IPS-15b (cell line): ENCODE data around the gene KIFAP3.

ENCODE experiments used
- H3K27me3 ChIP-seq: one replicate; pipeline ENCODE4 v1.6.1; 2013; ENCODE audit warnings: low read length; ENCODE audit not compliant: control insufficient read depth, insufficient read depth
- H3K36me3 ChIP-seq: one replicate; pipeline ENCODE4 v1.6.1; 2013; ENCODE audit warnings: low read length; ENCODE audit not compliant: control insufficient read depth, insufficient read depth
- H3K4me1 ChIP-seq: one replicate; pipeline ENCODE4 v1.6.1; 2013; ENCODE audit warnings: mild to moderate bottlenecking, low read length; ENCODE audit not compliant: control insufficient read depth, insufficient read depth
- H3K4me3 ChIP-seq: one replicate; pipeline ENCODE4 v1.5.1; 2013; ENCODE audit warnings: low read depth, low read length
- H3K9ac ChIP-seq: one replicate; pipeline ENCODE4 v1.6.1; 2013; ENCODE audit warnings: low read depth, mild to moderate bottlenecking, low read length
- H3K9me3 ChIP-seq: one replicate; pipeline ENCODE4 v1.6.1; 2013; ENCODE audit warnings: mild to moderate bottlenecking, low read length; ENCODE audit not compliant: control insufficient read depth, insufficient read depth

Gene KIFAP3

DNA sequence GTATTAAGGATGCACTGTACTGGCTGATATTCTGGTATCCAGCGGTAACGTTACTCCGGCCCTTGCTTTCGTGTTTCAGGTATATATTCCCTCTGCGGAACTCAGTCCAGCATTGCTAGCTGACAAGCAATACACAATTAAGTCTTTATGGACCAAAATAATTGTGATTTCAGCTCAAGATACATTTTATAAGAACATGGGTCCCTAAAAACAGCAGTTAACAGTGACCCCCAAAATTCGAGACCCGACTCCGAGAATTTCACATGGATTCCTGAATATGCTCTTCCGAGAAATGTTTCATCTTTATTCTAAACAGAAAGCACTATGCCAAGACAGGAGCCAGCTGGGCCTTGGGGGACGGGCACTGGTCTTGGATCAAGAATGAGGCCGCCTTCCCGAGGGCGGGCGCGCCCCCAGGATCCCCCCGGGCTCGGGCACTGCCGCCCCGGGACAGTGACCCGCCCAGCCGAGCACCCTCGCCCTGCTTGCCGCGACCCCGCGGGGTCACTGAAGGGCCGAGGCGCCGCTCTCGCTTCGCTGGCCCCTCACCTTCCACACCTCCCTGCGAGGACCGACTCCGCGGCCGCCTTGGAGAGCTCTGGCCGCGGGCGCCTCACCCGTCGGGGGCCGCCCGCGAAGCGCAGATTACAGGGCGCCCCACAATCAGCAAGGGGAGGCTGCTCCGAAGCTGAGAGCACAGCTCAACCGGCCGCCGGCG lies 181.4 kb downstream of the KIFAP3 start:
- Histone ChIP-seq H3K9ac (peak overlapping the region; percentile 97), H3K4me3 (peak overlapping the region; percentile 83), H3K4me1 (peaks cover 19% of the 10 kb centered on the region), H3K9me3 (no peaks in the 10 kb centered on the region), H3K36me3 (no peaks in the 10 kb centered on the region), H3K27me3 (no peaks in the 10 kb centered on the region)

DNA sequence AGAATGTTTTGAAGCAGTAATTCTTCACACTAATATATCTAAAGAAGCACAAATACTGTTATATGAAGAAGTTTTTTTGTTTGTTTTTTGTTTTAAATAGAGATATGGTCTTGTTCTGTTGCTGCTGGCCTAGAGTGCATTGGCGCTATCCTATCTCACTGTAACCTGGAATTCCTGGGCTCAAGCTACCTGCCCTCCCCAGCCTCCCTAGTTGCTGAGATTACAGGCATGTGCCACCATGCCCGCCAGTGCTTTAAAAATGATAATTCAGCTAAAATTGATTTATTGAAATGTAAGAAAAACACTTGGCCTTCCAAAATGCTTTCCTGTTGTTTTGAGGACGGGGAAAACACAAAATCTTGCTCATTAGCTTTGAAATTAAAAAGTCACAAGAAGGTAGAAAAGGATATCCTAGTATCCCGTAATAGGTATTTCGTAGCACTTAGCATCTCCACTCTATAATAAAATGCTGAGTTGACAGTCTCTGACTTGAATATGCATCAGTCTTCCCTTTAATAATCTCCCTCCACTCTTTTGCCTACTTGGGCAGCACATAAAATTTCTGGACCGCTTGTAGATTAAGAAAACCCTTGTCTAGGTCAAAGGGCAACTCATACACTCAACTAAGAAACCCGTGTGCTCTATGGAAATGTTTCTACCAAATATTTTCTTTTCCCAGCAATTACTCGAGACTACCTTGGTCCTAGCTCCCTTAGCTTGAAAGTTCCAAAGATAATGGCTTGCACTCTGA lies 182.1 kb downstream of the KIFAP3 start:
- H3K4me1 ChIP-seq: peaks cover 19% of the 10 kb centered on the region
- H3K4me3 ChIP-seq: peak overlapping the region; percentile 83

DNA sequence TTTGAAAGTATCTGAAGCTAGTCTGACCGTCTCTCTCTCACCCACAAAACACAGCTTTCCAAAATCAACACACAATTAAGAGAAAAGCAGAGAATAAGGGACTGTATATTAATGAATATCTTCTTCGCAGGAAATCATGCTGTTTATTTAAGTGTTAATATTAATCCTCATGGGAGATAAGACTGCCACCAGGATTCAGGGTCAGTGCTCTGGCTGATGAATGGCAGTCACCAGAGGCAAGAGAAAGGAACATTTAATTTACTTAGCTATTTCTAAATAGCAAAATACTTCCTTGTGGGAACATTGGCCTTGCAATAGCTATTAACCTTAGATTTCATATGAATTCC lies 183.0 kb downstream of the KIFAP3 start:
- H3K27me3 ChIP-seq: no peaks in the 10 kb centered on the region
- no peak overlapping the region for H3K4me3 ChIP-seq
- no peaks in the 10 kb centered on the region for H3K36me3 ChIP-seq
- peaks cover 15% of the 10 kb centered on the region for H3K4me1 ChIP-seq
- H3K9me3 ChIP-seq: no peaks in the 10 kb centered on the region
- no peak overlapping the region for H3K9ac ChIP-seq

More for the DNA sequence above, 182.1 kb downstream of the KIFAP3 start:
- Histone ChIP-seq H3K9me3 (no peaks in the 10 kb centered on the region), H3K27me3 (no peaks in the 10 kb centered on the region), H3K36me3 (no peaks in the 10 kb centered on the region), H3K9ac (no peak overlapping the region)

DNA sequence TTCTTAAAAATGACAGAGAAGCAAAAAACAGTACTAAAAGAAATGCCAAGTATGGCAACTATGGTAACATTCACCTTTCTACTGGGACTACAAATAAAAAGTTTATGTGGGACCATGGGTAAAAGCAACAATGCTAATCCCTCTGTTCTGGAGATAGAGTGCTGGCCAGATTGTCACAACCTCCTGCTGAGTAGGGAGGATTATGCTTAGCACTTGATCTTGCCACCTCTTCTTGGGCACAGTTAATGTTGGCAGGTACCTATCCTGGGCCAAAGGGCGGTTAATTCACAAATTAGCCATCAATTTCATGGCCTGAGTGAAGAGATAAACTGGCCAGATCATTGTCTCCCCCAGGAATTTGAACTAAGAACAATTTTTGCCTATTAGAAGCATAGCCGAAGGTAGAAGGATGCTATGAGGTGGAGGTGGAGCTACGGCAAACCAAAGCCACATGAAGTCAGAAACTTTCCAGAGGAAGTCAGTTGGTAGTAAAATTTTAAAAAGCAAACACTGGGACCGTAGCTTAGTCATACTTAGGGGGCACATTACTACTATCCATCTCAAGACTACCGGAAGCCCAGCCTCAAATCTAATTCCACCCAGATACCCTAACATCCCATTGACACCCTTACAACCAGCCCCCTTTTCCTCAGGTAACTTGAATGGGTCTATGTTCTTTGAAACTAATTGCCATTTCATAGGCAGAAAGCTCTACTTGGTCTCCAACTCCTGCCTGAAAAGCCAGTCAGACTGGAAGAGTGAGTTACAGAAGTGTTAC lies 183.5 kb downstream of the KIFAP3 start:
- Histone ChIP-seq H3K36me3 (no peaks in the 10 kb centered on the region), H3K4me1 (peaks cover 15% of the 10 kb centered on the region), H3K4me3 (no peak overlapping the region), H3K27me3 (no peaks in the 10 kb centered on the region), H3K9me3 (no peaks in the 10 kb centered on the region), H3K9ac (no peak overlapping the region)

DNA sequence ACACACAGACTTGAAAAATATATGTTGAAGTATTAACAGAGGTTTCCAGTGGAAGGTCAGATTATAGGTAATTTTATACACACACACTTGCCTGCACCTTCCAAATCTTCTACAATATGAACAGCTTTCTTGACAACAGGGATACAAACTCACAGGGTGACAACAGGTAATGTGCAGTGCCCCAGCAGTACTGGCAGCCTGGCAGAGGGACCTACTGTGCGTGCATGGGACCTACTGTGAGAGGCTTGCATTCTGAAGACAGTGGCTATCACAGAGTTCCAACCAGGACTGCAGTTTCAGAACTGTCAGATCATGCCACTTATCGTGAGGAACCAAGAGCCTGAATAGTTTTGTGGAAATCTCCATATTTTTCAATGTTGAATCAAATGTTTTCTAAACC lies 184.6 kb downstream of the KIFAP3 start:
- no peak overlapping the region for H3K9ac ChIP-seq
- H3K27me3 ChIP-seq: no peaks in the 10 kb centered on the region
- no peaks in the 10 kb centered on the region for H3K36me3 ChIP-seq
- no peaks in the 10 kb centered on the region for H3K9me3 ChIP-seq
- peaks cover 15% of the 10 kb centered on the region for H3K4me1 ChIP-seq
- H3K4me3 ChIP-seq: no peak overlapping the region

DNA sequence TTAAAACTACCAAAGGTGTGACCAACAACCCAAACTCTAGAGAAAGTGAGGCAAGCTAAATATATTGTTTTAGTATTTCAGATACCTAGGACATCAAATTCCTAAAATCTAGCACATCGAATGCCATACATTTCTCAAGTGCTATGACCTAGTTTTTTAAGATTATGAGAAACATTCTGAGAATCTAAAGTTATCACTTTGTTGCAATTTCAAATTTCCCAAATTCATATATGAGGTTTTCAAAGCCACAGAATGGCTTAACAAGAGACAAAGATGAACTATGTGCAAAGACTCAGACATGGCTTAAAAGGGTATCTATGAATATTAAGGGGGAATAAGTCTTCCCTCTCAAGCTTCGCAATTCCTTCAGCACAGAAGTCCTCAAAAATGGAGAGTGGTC lies 187.6 kb downstream of the KIFAP3 start:
- Histone ChIP-seq H3K36me3 (no peaks in the 10 kb centered on the region), H3K4me1 (peaks cover 7% of the 10 kb centered on the region), H3K9me3 (no peaks in the 10 kb centered on the region), H3K4me3 (no peak overlapping the region), H3K27me3 (no peaks in the 10 kb centered on the region), H3K9ac (no peak overlapping the region)

DNA sequence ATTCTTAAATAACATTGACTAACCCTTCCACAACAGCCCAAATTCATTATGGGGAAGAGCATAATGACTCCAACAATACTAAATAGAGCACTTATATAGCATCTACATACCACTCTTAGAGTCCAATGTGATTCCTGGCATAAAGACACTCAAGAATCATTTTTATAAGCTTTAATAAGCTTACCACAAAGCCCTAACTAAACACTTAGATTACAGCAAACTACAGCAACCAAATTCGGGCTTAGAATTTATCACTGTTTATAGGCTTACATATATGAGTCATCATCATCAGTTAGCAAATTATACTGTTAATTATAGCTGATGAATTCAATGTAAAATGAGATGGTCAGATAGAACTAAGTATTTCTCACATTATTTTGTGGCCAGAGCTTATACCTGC lies 188.1 kb downstream of the KIFAP3 start:
- H3K36me3 ChIP-seq: no peaks in the 10 kb centered on the region
- no peaks in the 10 kb centered on the region for H3K9me3 ChIP-seq
- no peak overlapping the region for H3K9ac ChIP-seq
- H3K4me3 ChIP-seq: no peak overlapping the region
- no peaks in the 10 kb centered on the region for H3K27me3 ChIP-seq
- H3K4me1 ChIP-seq: peaks cover 7% of the 10 kb centered on the region

DNA sequence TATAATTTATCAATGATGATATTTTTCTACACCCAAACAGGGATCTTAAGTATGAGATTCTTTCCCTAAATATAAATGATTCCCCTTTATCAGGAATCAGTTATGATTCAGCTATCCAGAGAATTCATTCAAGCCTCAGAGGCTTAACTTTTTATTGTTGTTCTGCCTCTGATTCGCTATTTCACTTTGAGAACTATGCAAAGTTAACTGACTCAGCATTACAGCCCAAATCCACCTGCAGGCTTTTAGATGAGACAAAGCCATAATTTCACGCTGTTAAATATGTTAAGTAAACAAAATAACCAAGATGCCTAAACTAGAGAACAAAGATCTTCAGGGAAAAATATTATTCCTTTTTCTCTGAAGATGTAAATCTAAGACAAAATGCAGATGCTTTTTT lies 189.3 kb downstream of the KIFAP3 start:
- Histone ChIP-seq H3K4me3 (no peak overlapping the region), H3K9me3 (no peaks in the 10 kb centered on the region), H3K27me3 (no peaks in the 10 kb centered on the region), H3K36me3 (no peaks in the 10 kb centered on the region), H3K4me1 (no peaks in the 10 kb centered on the region), H3K9ac (no peak overlapping the region)

DNA sequence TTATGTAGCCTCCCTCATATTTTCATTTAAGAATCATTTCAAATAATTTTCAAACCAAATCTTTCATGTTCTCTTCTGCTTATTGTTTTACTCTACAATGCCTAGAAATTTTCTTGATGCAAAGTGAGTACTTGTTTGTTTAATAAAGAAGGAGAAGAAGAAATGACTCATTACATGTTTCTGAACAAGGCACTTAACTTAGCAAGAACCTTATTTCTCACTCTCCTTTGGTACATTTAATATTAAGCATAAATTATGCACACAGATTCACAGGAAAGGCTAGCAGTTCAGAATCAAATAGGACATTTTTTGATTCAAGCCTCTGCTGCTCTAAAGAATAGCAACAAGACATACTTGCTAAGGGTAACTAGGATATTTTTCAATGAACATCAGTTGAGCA lies 189.9 kb downstream of the KIFAP3 start:
- Histone ChIP-seq H3K4me3 (no peak overlapping the region), H3K36me3 (no peaks in the 10 kb centered on the region), H3K9ac (no peak overlapping the region)

DNA sequence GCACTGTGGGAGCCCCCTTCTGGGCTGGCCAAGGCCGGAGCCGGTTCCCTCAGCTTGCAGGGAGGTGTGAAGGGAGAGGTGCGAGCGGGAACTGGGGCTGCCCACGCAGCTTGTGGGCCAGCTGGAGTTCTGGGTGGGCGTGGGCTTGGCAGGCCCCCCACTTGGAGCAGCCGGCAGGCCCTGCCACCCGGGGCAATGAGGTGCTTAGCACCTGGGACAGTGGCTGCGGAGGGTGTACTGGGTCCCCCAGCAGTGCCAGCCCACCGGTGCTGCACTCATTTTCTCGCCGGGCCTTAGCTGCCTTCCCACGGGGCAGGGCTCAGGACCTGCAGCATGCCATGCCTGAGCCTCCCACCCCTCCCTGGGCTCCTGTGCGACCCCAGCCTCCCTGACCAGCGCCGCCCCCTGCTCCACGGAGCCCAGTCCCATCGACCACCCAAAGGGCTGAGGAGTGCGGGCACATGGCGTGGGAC lies 192.4 kb downstream of the KIFAP3 start:
- H3K9ac ChIP-seq: no peak overlapping the region
- no peaks in the 10 kb centered on the region for H3K36me3 ChIP-seq
- no peaks in the 10 kb centered on the region for H3K27me3 ChIP-seq
- no peaks in the 10 kb centered on the region for H3K9me3 ChIP-seq
- no peaks in the 10 kb centered on the region for H3K4me1 ChIP-seq
- no peak overlapping the region for H3K4me3 ChIP-seq

More for the DNA sequence above, 189.9 kb downstream of the KIFAP3 start:
- H3K9me3 ChIP-seq: no peaks in the 10 kb centered on the region
- H3K27me3 ChIP-seq: no peaks in the 10 kb centered on the region
- H3K4me1 ChIP-seq: no peaks in the 10 kb centered on the region

DNA sequence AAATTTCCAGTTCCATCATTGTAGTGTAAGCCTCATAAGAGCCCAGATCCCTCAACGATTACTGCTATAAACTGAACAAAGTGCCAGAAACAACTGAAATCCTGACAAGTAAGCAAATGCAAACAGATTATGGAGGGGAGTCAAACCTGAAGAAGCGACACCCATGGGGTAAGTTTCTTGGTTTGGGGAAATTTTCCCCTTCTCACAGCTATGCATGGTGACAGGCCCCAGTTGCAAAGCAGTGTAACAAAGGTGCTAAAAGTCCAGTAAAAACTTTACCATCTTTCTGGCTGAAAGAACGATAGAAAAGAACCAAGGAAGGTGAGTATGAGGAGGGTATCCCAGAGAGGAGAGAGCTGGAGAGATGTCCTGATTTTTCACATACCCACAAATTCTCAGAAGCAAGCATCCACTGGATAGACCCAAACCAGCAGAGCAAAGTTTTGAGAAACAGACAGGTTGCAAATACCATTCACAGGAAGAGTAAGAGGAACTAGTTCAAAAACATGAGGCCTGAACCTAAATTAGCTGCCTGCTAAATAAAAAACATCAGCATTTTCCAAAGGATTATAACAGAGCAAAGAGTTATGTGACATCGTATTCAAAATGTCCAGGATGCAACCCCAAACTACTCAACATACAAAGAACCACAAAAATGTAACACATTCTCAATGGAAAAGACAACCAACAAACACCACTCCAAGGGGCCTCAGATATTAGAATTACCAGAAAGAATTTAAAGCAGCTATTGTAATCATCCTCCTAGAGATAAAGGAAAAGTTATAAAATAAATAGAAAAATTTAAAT lies 195.3 kb downstream of the KIFAP3 start:
- Histone ChIP-seq H3K4me1 (no peaks in the 10 kb centered on the region), H3K27me3 (no peaks in the 10 kb centered on the region), H3K9ac (no peak overlapping the region), H3K36me3 (peaks cover 3% of the 10 kb centered on the region), H3K9me3 (no peaks in the 10 kb centered on the region), H3K4me3 (no peak overlapping the region)
